ENCODE results near the gene DDN. TPM values are rescaled to one million over a fixed set of nuclear protein-coding genes. Genes with fewer than 3 reads are reported as not detected.

DDN gene
- total and polyA plus RNA-seq, 9 of the 15 experiments (the other 6 are each of a cell fraction or from before 2014, with no cell fraction given), result 0.03 to 3.6 (median 1.6) TPM

DNA sequence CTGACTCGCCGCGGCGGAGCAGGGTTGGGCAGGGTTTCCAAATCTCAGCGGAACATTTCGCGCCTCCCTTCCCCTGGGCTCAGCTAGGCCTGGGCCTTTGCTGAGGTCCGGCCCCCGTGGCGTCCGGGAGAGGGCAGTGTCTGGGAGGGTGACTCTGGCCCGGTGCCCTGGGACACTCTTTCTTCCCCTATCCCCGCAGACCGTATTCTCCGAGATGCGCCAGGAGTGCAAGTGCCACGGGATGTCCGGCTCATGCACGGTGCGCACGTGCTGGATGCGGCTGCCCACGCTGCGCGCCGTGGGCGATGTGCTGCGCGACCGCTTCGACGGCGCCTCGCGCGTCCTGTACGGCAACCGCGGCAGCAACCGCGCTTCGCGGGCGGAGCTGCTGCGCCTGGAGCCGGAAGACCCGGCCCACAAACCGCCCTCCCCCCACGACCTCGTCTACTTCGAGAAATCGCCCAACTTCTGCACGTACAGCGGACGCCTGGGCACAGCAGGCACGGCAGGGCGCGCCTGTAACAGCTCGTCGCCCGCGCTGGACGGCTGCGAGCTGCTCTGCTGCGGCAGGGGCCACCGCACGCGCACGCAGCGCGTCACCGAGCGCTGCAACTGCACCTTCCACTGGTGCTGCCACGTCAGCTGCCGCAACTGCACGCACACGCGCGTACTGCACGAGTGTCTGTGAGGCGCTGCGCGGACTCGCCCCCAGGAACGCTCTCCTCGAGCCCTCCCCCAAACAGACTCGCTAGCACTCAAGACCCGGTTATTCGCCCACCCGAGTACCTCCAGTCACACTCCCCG lies 18.0 kb downstream of the DDN start (continued):
- TF ChIP-seq ZFP30 (CRISPR knock-in tag; IDR thresholded peaks at IDR 0.05; ENCODE audit: borderline replicate concordance) (no peak), L3MBTL2 (IDR thresholded peaks at IDR 0.05) (peak; percentile 53; the same call in 1 of the 2 replicates), ZNF143 (CRISPR knock-in tag; IDR thresholded peaks at IDR 0.05) (no peak), PPARD (CRISPR knock-in tag; IDR thresholded peaks at IDR 0.05) (no peak), ZNF431 (CRISPR knock-in tag; IDR thresholded peaks at IDR 0.05) (no peak), SAFB (IDR thresholded peaks at IDR 0.05; ENCODE audit: borderline replicate concordance, low read depth, low read length) (0 out of 2 replicates have a peak, but pooled peaks have one; percentile 39), SMARCA5 (IDR thresholded peaks at IDR 0.05) (no peak), SAP30 (IDR thresholded peaks at IDR 0.05; ENCODE audit: borderline replicate concordance, insufficient read depth, low read depth, low read length, poor library complexity, severe bottlenecking) (no peak), SMAD4 (CRISPR knock-in tag; conservative IDR thresholded peaks at IDR 0.05) (no peak), RFX5 (IDR thresholded peaks at IDR 0.05; ENCODE audit: low read depth, low read length) (no peak), E2F3 (CRISPR knock-in tag; IDR thresholded peaks at IDR 0.05) (no peak)
- TF ChIP-seq, protein P1, sequence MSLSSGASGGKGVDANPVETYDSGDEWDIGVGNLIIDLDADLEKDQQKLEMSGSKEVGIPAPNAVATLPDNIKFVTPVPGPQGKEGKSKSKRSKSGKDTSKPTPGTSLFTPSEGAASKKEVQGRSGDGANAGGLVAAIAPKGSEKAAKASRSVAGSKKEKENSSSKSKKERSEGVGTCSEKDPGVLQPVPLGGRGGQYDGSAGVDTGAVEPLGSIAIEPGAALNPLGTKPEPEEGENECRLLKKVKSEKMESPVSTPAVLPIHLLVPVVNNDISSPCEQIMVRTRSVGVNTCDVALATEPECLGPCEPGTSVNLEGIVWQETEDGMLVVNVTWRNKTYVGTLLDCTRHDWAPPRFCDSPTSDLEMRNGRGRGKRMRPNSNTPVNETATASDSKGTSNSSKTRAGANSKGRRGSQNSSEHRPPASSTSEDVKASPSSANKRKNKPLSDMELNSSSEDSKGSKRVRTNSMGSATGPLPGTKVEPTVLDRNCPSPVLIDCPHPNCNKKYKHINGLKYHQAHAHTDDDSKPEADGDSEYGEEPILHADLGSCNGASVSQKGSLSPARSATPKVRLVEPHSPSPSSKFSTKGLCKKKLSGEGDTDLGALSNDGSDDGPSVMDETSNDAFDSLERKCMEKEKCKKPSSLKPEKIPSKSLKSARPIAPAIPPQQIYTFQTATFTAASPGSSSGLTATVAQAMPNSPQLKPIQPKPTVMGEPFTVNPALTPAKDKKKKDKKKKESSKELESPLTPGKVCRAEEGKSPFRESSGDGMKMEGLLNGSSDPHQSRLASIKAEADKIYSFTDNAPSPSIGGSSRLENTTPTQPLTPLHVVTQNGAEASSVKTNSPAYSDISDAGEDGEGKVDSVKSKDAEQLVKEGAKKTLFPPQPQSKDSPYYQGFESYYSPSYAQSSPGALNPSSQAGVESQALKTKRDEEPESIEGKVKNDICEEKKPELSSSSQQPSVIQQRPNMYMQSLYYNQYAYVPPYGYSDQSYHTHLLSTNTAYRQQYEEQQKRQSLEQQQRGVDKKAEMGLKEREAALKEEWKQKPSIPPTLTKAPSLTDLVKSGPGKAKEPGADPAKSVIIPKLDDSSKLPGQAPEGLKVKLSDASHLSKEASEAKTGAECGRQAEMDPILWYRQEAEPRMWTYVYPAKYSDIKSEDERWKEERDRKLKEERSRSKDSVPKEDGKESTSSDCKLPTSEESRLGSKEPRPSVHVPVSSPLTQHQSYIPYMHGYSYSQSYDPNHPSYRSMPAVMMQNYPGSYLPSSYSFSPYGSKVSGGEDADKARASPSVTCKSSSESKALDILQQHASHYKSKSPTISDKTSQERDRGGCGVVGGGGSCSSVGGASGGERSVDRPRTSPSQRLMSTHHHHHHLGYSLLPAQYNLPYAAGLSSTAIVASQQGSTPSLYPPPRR (CRISPR knock-in tag; IDR thresholded peaks at IDR 0.05; ENCODE audit: borderline replicate concordance), result no peak
- TF ChIP-seq, protein P2, sequence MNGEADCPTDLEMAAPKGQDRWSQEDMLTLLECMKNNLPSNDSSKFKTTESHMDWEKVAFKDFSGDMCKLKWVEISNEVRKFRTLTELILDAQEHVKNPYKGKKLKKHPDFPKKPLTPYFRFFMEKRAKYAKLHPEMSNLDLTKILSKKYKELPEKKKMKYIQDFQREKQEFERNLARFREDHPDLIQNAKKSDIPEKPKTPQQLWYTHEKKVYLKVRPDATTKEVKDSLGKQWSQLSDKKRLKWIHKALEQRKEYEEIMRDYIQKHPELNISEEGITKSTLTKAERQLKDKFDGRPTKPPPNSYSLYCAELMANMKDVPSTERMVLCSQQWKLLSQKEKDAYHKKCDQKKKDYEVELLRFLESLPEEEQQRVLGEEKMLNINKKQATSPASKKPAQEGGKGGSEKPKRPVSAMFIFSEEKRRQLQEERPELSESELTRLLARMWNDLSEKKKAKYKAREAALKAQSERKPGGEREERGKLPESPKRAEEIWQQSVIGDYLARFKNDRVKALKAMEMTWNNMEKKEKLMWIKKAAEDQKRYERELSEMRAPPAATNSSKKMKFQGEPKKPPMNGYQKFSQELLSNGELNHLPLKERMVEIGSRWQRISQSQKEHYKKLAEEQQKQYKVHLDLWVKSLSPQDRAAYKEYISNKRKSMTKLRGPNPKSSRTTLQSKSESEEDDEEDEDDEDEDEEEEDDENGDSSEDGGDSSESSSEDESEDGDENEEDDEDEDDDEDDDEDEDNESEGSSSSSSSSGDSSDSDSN (IDR thresholded peaks at IDR 0.05; ENCODE audit: borderline replicate concordance in 1 of 2, low read depth in 2 of 2, low read length in 2 of 2), result 0 out of 4 replicates have a peak, but pooled peaks of 1 of the 2 experiments have one; percentile 14

Data from K562 (cell line).